Body of pancreas (tissue), 4 donors: Measurements from ENCODE around the gene ACADL.

ENCODE experiments used
- POLR2A ChIP-seq, 3 donors: fragments of 450-650 bp; IDR thresholded peaks; one replicate each; pipeline ENCODE4 v1.6.1; 2016; ENCODE audit warnings: antibody characterized with exemption in 3 of 3, mild to moderate bottlenecking in 2 of 3
- TF ChIP-seq, protein P1 (sequence below), 7 experiments: fragments of 450-650 bp in 4 of 7; fragments of 200-600 bp in 3 of 7; sonication (generic) in 3 of 7; IDR thresholded peaks; one replicate each; pipeline ENCODE4 v1.5.1; 2016 to 2019; ENCODE audit warnings: antibody characterized with exemption in 7 of 7

DNA sequence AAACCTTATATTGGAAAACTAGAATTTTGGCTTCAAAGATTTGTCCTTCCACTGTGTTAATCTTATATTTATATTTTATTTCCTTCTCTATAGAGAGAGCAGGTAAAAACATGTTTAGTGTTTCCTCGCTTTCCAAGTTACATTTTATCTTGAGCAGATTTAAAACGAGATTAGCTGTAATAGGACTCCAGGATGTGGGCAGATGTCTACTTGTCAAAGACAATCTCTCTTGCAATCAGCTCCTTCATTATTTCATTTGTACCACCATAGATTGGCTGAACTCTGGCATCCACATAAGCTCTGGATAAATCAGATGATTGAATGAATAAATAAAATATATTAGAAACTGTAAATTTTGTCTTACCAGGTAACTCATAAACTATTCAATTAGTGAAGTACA, 36.5 kb downstream of the ACADL start:
- TF ChIP-seq, protein P1, sequence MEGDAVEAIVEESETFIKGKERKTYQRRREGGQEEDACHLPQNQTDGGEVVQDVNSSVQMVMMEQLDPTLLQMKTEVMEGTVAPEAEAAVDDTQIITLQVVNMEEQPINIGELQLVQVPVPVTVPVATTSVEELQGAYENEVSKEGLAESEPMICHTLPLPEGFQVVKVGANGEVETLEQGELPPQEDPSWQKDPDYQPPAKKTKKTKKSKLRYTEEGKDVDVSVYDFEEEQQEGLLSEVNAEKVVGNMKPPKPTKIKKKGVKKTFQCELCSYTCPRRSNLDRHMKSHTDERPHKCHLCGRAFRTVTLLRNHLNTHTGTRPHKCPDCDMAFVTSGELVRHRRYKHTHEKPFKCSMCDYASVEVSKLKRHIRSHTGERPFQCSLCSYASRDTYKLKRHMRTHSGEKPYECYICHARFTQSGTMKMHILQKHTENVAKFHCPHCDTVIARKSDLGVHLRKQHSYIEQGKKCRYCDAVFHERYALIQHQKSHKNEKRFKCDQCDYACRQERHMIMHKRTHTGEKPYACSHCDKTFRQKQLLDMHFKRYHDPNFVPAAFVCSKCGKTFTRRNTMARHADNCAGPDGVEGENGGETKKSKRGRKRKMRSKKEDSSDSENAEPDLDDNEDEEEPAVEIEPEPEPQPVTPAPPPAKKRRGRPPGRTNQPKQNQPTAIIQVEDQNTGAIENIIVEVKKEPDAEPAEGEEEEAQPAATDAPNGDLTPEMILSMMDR (IDR thresholded peaks at IDR 0.05), result no peak
- TF ChIP-seq POLR2A (IDR thresholded peaks at IDR 0.05), result no peak
